Large intestine (tissue), 3 donors: ENCODE data around the gene DQX1. TPM values are rescaled to one million over a fixed set of nuclear protein-coding genes. Genes with fewer than 3 reads are reported as not detected.
A peak's percentile ranks its signal among the peaks of the same experiment; 100 is the strongest.

ENCODE experiments used
- DNase-seq, 2 donors: peaks; one replicate each; pipeline versions ENCODE4 v3.0.0 to v3.0.0-alpha.2; 2013
- H3K27ac ChIP-seq: one replicate; pipeline ENCODE4 v1.5.1; 2013; ENCODE audit warnings: low read length
- H3K27me3 ChIP-seq: 2 replicates; pipeline ENCODE4 v1.6.1; 2013; ENCODE audit warnings: low read length; ENCODE audit not compliant: control insufficient read depth, insufficient read depth
- H3K36me3 ChIP-seq: 2 replicates; pipeline ENCODE4 v1.6.1; 2013; ENCODE audit warnings: low read length; ENCODE audit not compliant: control insufficient read depth, insufficient read depth
- H3K4me1 ChIP-seq: one replicate; pipeline ENCODE4 v1.6.1; 2013; ENCODE audit warnings: low read length; ENCODE audit not compliant: control insufficient read depth, insufficient read depth
- H3K4me3 ChIP-seq: one replicate; pipeline ENCODE4 v1.5.1; 2013; ENCODE audit warnings: low read length
- H3K9me3 ChIP-seq: one replicate; pipeline ENCODE4 v1.6.1; 2013; ENCODE audit warnings: mild to moderate bottlenecking, low read depth, low read length, moderate library complexity; ENCODE audit not compliant: control insufficient read depth
- WGBS: methylation state at CpG from one replicate; pipeline ENCODE4 v1.1.5; 2013; ENCODE audit warnings: low lambda C conversion rate; ENCODE audit not compliant: insufficient coverage; 5-methylcytosine and 5-hydroxymethylcytosine counted together
- polyA plus RNA-seq: library from polyadenylated mRNA; unstranded; fragments of 120-200 nt; gene quantifications from one replicate; pipeline ENCODE4 v1.2.1, GENCODE V29; 2013

DQX1 gene
- polyA plus RNA-seq, 1 donor, result 12.9 TPM

DNA sequence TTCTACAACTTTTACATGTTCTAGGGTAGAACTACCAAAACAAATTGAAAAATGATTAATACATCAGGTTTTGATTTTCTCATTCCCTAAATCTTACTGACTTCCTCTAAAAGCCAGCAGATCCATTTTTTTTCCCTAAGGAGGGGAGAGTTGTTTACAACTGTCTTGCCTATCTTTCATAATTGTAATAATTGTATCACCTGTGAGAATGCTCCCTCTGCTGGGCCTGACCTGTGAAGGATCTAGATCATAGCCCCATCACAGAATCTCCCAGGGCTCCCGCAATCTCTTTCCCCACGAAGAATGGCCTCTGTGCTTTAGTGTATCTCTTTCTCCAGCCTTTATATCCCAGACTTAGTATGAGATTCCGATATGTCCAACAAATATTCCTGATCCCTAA, 18.6 kb upstream of the DQX1 start:
- no peak for DNase-seq
- no peak overlapping the region for H3K27ac ChIP-seq
- no peaks in the 10 kb centered on the region for H3K36me3 ChIP-seq
- 100% methylated on average over 1 of the region's 3 CpGs for WGBS
- no peak overlapping the region for H3K4me3 ChIP-seq
- H3K27me3 ChIP-seq, result peaks cover 37% of the 10 kb centered on the region
- peaks cover 5% of the 10 kb centered on the region for H3K9me3 ChIP-seq
- peaks cover 10% of the 10 kb centered on the region for H3K4me1 ChIP-seq

DNA sequence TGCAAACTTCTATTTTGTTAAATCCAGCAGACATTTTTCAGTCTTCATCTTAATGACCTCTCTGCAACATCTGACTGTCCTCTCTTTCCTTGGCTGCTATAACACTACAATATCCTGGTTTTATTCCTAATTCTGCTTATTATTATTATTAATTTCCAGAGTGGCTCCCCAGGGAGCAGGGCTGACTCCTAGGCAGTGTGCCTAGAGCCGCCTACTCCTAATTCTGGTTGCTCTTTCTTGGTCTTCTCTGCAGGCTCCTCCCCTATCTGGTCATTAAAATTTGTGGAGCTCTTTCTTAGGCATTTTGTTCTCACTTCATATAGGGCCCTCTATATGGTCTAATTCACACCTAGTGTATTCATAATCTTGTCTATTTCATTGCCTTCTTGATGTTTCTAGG, 16.9 kb upstream of the DQX1 start:
- no CpG with 5 or more reads among the region's 1 CpG for WGBS

DNA sequence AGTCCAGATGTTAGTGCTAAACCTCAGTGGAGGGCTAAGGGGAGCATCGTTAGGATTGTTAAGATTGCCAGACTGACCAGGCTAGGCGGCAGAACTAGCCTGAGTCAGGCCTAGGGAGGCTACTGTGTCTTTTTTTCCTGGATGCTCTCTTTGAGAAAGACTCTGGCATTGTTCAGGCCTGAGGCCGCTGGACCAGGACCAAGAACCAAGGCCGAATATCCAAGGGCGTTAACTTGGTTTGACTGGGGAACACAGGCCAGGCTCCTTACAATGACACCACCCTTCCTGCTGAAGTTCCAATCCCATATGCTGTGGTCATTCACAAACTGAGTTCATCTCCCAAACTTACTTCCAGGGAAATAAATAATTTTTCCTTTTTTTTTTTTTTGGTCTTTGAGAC, 14.3 kb upstream of the DQX1 start:
- Histone ChIP-seq H3K36me3 (no peaks in the 10 kb centered on the region), H3K27ac (no peak overlapping the region), H3K4me3 (no peak overlapping the region), H3K9me3 (no peaks in the 10 kb centered on the region), H3K27me3 (peaks cover 38% of the 10 kb centered on the region), H3K4me1 (no peaks in the 10 kb centered on the region)
- no CpG with 5 or more reads among the region's 5 CpGs for WGBS
- DNase-seq, result no peak

More for the DNA sequence above, 16.9 kb upstream of the DQX1 start:
- Histone ChIP-seq H3K9me3 (no peaks in the 10 kb centered on the region), H3K4me1 (no peaks in the 10 kb centered on the region), H3K36me3 (no peaks in the 10 kb centered on the region), H3K27me3 (peaks cover 40% of the 10 kb centered on the region), H3K4me3 (no peak overlapping the region), H3K27ac (no peak overlapping the region)
- no peak for DNase-seq

DNA sequence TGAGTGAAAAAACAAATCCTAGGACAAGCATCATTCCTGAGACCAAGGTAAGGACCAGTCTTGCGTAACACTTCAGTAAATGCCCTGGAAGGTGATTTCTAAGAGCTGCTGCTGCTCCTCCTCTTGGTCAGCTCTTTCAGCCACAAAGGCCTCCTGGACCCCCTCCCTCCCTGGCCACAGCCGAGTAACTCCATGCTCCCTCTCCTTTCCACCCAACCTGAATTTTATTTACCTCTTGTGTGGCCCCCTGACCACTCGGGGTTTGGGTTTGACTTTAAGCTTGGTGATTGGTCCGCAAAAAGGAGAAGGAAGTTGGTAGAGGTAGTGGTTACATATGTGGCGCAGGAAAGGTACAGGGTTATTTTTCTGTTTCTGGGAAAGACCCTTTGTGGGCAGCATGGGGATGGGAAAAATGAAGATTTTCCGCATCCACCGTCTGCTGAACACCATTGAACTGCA, 12.9 kb upstream of the DQX1 start:
- Histone ChIP-seq H3K4me3 (no peak overlapping the region), H3K36me3 (no peaks in the 10 kb centered on the region), H3K4me1 (no peaks in the 10 kb centered on the region), H3K9me3 (no peaks in the 10 kb centered on the region), H3K27me3 (peaks cover 38% of the 10 kb centered on the region), H3K27ac (no peak overlapping the region)
- 40% methylated on average over 1 of the region's 7 CpGs for WGBS
- DNase-seq, result no peak

DNA sequence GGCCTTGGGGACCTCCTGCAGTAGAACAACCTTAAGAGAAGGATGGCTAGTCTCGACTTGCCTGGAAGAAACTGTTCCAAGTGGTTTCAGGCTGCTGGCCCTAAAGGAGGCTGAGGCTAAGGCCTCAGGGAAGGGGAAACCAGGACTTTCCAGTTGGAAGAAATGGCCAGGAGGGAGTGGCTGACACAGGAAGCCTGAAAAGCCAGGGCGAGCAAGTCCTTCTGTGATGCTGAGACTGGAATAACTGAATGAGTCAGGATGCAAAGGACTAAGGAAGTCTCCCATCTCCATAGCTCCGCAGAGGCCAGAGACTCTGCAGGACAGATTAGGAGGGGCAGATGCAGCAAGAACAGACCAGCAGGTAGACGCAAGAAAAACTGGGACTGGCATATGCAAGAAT, 11.1 kb upstream of the DQX1 start:
- peaks cover 8% of the 10 kb centered on the region for H3K36me3 ChIP-seq
- H3K4me1 ChIP-seq, result no peaks in the 10 kb centered on the region
- no CpG with 5 or more reads among the region's 4 CpGs for WGBS
- no peaks in the 10 kb centered on the region for H3K9me3 ChIP-seq
- DNase-seq, result no peak
- no peak overlapping the region for H3K27ac ChIP-seq
- no peak overlapping the region for H3K4me3 ChIP-seq
- peaks cover 38% of the 10 kb centered on the region for H3K27me3 ChIP-seq

DNA sequence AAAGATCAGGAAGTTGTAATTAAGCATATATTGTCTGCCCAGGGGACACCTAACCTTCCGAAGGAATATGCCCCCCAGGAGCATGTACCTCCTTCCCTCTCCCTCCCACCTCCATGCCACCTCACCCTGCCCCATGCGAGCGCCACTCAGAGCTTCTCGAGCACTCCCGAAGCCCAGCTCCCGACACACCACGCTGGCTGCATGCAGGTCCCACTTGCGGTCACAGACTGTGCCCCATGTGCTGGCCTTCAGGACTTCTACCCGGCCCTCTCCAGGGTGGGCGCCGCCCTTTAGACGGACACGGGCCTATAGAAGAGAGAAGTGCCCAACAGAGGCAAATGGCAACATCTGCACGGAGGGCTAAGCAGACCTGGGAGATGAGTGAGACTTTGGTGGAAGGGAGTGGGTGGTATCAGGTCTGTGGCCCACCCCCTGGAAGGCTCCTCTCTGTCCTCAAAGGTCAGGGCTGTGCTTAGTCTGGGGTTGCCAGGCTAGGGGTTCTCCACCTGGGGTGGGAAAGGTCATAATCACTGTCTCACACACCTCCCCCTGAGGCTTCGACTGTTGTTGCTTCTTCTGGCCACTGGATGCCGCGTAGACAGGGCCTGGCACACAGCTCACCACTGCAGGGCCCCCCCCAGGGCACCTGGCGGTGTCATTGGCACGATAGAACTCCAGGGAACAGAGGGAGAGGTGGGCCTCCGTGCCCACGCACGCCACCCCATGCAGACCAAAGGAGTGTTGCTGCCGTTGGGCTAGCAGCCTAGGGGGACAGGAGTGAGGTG, 10.3 kb upstream of the DQX1 start:
- WGBS, result no CpG with 5 or more reads among the region's 23 CpGs
- Histone ChIP-seq H3K4me3 (no peak overlapping the region), H3K36me3 (peaks cover 12% of the 10 kb centered on the region), H3K27me3 (peaks cover 38% of the 10 kb centered on the region), H3K9me3 (no peaks in the 10 kb centered on the region), H3K4me1 (no peaks in the 10 kb centered on the region), H3K27ac (no peak overlapping the region)
- no peak for DNase-seq

DNA sequence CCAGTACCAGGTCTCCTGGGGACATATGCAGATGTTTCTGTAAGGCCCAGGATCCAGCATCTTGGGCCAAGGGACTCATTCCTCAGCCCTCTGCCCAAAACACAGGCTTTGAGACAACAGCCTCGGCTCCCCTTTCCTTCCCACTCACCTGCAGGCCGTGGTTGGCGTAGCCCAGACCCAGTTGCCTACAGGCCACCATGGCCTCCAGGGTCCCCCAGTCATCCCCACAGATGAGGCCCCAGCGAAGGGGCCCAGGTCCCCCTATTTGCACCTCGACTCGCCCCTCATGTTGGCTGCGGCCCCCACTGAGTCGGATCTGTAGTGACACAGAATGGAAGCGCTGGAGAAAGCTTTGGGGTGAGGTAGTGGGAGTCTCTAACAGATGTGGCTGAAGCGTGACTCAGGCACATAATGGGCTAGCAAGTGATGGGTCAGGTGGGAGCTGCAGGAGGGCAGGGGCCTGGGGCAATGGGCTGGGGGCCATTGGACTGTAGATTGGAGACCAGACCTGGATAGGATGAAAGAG, 9.5 kb upstream of the DQX1 start:
- no CpG with 5 or more reads among the region's 10 CpGs for WGBS
- H3K4me1 ChIP-seq, result peaks cover 7% of the 10 kb centered on the region
- no peaks in the 10 kb centered on the region for H3K9me3 ChIP-seq
- no peak for DNase-seq
- no peak overlapping the region for H3K4me3 ChIP-seq
- H3K27me3 ChIP-seq, result peaks cover 38% of the 10 kb centered on the region
- no peak overlapping the region for H3K27ac ChIP-seq
- peaks cover 13% of the 10 kb centered on the region for H3K36me3 ChIP-seq

DNA sequence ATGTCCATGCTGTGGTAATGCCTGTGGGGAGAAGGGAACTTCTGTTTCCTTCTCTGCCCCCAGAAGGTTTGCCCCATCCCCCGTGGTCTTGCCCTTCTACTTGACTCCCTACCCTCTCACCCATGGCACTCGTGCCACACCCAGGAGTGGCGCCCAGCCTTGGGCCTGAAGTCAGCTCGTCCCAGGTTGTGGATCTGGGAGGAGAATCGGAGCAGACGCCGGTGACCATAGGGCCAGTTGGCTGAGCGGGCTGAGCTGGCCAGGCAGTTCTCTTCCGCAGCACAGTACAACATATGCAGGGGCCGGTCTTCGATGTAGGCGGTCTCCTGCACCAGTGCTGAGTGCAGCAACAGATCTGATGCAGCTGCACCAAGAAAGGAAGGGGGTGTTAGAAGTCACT, 8.4 kb upstream of the DQX1 start:
- no peaks in the 10 kb centered on the region for H3K9me3 ChIP-seq
- H3K4me1 ChIP-seq, result peaks cover 7% of the 10 kb centered on the region
- DNase-seq, result no peak
- no peak overlapping the region for H3K27ac ChIP-seq
- no CpG with 5 or more reads among the region's 12 CpGs for WGBS
- H3K27me3 ChIP-seq, result peaks cover 31% of the 10 kb centered on the region
- no peak overlapping the region for H3K4me3 ChIP-seq
- H3K36me3 ChIP-seq, result peaks cover 13% of the 10 kb centered on the region

DNA sequence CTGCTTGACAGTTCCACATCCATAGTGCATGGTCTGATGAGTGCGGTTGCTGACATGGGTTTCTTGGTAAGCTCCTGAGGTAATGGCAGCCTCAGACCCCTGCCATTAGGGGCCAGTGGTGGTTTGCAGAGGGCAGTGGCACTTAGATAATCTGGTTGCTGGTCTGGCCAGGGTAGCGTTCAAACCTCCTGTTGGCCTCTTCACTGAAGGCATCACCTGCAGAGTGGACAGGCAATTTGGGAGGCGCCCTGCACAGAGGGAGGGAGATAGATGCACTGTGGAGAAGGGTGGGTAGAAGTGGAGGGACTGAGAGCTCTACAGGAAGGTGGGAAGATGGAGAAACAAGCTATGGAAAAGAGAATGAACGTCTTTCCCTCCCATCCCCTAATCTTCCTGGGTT, 7.4 kb upstream of the DQX1 start:
- no peaks in the 10 kb centered on the region for H3K9me3 ChIP-seq
- no peak for DNase-seq
- peaks cover 10% of the 10 kb centered on the region for H3K4me1 ChIP-seq
- 100% methylated on average over 1 of the region's 4 CpGs for WGBS
- peaks cover 22% of the 10 kb centered on the region for H3K27me3 ChIP-seq
- H3K36me3 ChIP-seq, result peaks cover 13% of the 10 kb centered on the region
- no peak overlapping the region for H3K27ac ChIP-seq
- H3K4me3 ChIP-seq, result no peak overlapping the region

DNA sequence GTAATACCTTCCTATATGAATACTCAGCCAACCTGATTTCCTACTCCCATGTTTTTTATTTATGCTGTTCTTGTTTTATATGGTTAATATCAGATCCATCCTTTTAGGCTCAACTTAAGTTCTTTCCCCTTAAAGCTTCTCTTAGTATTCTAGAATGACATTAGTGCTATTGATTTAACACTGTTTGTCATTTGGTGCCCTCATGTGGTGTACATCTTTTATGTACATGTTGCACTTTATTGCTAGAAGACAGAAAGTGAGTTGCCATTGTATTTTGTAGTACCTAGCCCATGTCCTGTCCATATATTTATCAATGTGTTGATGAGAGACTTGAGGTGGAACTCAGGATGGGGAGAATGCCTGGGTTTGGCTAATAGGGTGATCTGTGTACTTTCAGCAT, 6.2 kb upstream of the DQX1 start:
- H3K4me3 ChIP-seq, result no peak overlapping the region
- peaks cover 24% of the 10 kb centered on the region for H3K36me3 ChIP-seq
- H3K27ac ChIP-seq, result no peak overlapping the region
- peaks cover 15% of the 10 kb centered on the region for H3K4me1 ChIP-seq
- peak in 1 of 2 donors; percentile 37 for DNase-seq
- H3K27me3 ChIP-seq, result peaks cover 11% of the 10 kb centered on the region
- H3K9me3 ChIP-seq, result no peaks in the 10 kb centered on the region

DNA sequence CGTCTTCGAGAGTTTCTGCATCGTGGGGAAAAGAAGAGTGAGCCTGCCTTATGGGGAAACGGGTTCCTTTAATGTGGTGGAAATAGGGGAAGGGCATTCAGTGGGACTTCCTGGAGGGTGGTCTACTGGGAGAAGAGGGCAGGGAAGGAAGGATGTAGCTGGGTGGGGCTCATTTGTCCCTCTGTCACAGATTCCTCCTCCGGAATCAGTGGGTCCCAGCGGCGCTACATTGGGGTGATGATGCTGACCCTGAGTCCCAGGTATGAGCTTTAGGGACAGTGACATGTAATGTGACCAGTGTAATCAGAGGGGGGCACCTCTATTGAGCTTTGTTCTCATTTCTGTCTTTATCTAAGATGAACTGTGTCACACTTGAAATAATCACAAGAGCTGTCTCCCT, 5.6 kb upstream of the DQX1 start:
- H3K27ac ChIP-seq, result no peak overlapping the region
- H3K27me3 ChIP-seq, result peaks cover 6% of the 10 kb centered on the region
- DNase-seq, result no peak
- H3K4me1 ChIP-seq, result peaks cover 15% of the 10 kb centered on the region
- H3K9me3 ChIP-seq, result no peaks in the 10 kb centered on the region
- H3K36me3 ChIP-seq, result peaks cover 29% of the 10 kb centered on the region
- WGBS, result no CpG with 5 or more reads among the region's 7 CpGs
- H3K4me3 ChIP-seq, result no peak overlapping the region
